ENCODE measurements around the gene PXDN.

Gene PXDN

GRCh38 chr2:1664076-1664605 lies 80.2 kb downstream of the PXDN start:
- no peak for DNase-seq (ENCODE audit: low read depth)

- DNase-seq (ENCODE audit: low read depth): no peak
Observed at GRCh38 chr2:1663621-1664020, 80.7 kb downstream of the PXDN start.

- DNase-seq (ENCODE audit: low read depth): no peak
Observed at GRCh38 chr2:1662606-1663180, 81.6 kb downstream of the PXDN start.

GRCh38 chr2:1661891-1662605 lies 82.3 kb downstream of the PXDN start:
- DNase-seq (ENCODE audit: low read depth): no peak

- no peak for DNase-seq (ENCODE audit: low read depth)
Observed at GRCh38 chr2:1660656-1661640, 83.4 kb downstream of the PXDN start.

- DNase-seq (ENCODE audit: low read depth): no peak
Observed at GRCh38 chr2:1659951-1660565, 84.3 kb downstream of the PXDN start.

- no peak for DNase-seq (ENCODE audit: low read depth)
Observed at GRCh38 chr2:1658394-1659151, 85.7 kb downstream of the PXDN start.

GRCh38 chr2:1656961-1657841 lies 87.1 kb downstream of the PXDN start:
- DNase-seq (ENCODE audit: low read depth): no peak

- no peak for DNase-seq (ENCODE audit: low read depth)
Observed at GRCh38 chr2:1656326-1656960, 87.9 kb downstream of the PXDN start.

- no peak for DNase-seq (ENCODE audit: low read depth)
Observed at GRCh38 chr2:1655461-1655860, 88.9 kb downstream of the PXDN start.

- no peak for DNase-seq (ENCODE audit: low read depth)
Observed at GRCh38 chr2:1654696-1655374, 89.5 kb downstream of the PXDN start.

- DNase-seq (ENCODE audit: low read depth): peak; percentile 59
Observed at GRCh38 chr2:1653956-1654695, 90.2 kb downstream of the PXDN start.

- no peak for DNase-seq (ENCODE audit: low read depth)
Observed at GRCh38 chr2:1652034-1652790, 92.1 kb downstream of the PXDN start.

- no peak for DNase-seq (ENCODE audit: low read depth)
Observed at GRCh38 chr2:1651121-1652033, 92.9 kb downstream of the PXDN start.

GRCh38 chr2:1650085-1650872 lies 94.0 kb downstream of the PXDN start:
- DNase-seq (ENCODE audit: low read depth): no peak

All from HS-27A (cell line).